ENCODE results near the gene PTCRA. TPM values are rescaled to one million over a fixed set of nuclear protein-coding genes. Genes with fewer than 3 reads are reported as not detected.

Gene PTCRA
- total RNA-seq, 4 donors from 2014 or later = not detected

DNA sequence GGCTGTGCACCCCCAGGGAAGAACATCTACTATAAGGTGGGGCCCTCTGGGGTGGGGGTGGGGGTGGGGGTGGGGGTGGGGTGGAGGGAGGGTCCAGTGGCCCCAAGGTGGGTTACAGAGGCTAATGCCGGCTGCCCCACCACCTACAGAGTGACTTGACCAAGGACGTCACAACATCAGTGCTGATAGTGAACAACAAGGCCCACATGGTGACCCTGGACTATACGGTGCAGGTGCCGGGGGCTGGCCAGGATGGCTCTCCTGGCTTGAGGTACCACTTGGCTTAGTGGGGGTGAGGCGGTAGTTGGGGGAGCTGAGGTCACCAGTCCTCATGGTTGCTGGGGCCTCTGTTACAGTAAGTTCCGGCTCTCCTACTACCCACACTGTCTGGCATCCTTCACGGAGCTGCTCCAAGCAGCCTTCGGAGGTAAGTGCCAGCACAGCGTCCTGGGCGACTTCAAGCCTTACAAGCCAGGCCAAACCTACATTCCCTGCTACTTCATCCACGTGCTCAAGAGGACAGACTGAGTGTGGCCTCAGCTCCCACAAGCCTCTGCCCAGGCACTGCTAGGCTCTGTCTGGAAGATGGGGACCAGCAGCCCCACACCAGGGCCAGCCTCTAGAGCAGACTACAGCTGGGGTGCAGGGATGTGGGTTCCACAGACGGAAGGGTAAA, 47.5 kb downstream of the PTCRA start:
- Histone ChIP-seq H3K4me1 (peaks cover 8 to 17% (median 13%) of the 10 kb centered on the region in 4 donors), H3K36me3 (peaks cover 0 to 15% (median 7%) of the 10 kb centered on the region in 4 donors), H3K27me3 (no peaks in the 10 kb centered on the region), H3K4me3 (no peak overlapping the region), H3K27ac (no peak overlapping the region), H3K9me3 (no peaks in the 10 kb centered on the region)
- no peak for DNase-seq
- no peak for TF ChIP-seq POLR2AphosphoS5 (IDR thresholded peaks at IDR 0.05)
- no peak for TF ChIP-seq CTCF (IDR thresholded peaks at IDR 0.05)
- no peak for TF ChIP-seq EP300 (IDR thresholded peaks at IDR 0.05; ENCODE audit: low read depth)
- TF ChIP-seq POLR2A (IDR thresholded peaks at IDR 0.05) = no peak
- 81% methylated on average over 12 of the region's 12 CpGs; no CpG with 5 or more reads in 1 of the 2 donors for WGBS, 2 donors (ENCODE audit: low coverage in 1 of 2)
- intact Hi-C loops (cut with DNase I; ENCODE audit: low total_unique reads) (no loop called here), in situ Hi-C loops (cut with MboI; ENCODE audit: low pct_ligation_motif_present in 1 of 4, low pct_unique_long_range_greater_than_20kb in 1 of 4, low sequenced_read_pairs in 3 of 4) (no loop called here)

GRCh38 chr6:42963855-42964605, 48.2 kb downstream of the PTCRA start:
- peak in 2 of 5 experiments; percentile 11 for TF ChIP-seq CTCF (IDR thresholded peaks at IDR 0.05)
- TF ChIP-seq POLR2AphosphoS5 (IDR thresholded peaks at IDR 0.05) = no peak
- no peak for TF ChIP-seq POLR2A (IDR thresholded peaks at IDR 0.05)
- TF ChIP-seq EP300 (IDR thresholded peaks at IDR 0.05; ENCODE audit: low read depth) = no peak
- Histone ChIP-seq H3K4me3 (no peak overlapping the region), H3K4me1 (peaks cover 8 to 17% (median 13%) of the 10 kb centered on the region in 4 donors), H3K9me3 (no peaks in the 10 kb centered on the region), H3K36me3 (peaks cover 0 to 15% (median 7%) of the 10 kb centered on the region in 4 donors), H3K27ac (no peak overlapping the region), H3K27me3 (no peaks in the 10 kb centered on the region)
- WGBS, 2 donors (ENCODE audit: low coverage in 1 of 2) = 91% methylated on average over 9 of the region's 9 CpGs; no CpG with 5 or more reads in 1 of the 2 donors
- in situ Hi-C loops (cut with MboI; ENCODE audit: low pct_ligation_motif_present in 1 of 4, low pct_unique_long_range_greater_than_20kb in 1 of 4, low sequenced_read_pairs in 3 of 4) = no loop called here
- DNase-seq = peak; percentile 27
- intact Hi-C loops (cut with DNase I; ENCODE audit: low total_unique reads) = no loop called here

DNA sequence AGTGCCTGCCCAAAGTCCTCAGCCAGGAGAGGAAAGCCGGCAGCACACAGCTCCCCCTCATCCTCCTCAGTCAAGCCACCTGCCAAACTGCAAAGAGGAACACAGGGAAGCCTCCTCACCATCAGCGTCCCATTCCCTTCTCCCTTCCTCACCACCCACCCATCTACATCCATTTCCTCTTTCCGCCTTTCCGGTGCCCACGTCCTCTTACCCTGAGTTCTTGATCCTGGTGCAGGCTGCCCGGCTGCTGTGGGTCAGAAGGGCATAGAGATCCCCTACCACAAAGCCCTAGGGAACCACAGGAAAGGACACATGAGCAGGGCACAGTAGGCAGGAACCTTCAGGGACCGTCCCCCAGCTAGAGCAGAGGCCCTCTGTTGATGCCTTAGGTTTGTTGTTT, 50.7 kb downstream of the PTCRA start:
- Histone ChIP-seq H3K27me3 (no peaks in the 10 kb centered on the region), H3K27ac (no peak overlapping the region), H3K9me3 (no peaks in the 10 kb centered on the region), H3K4me3 (no peak overlapping the region), H3K36me3 (peaks cover 0 to 15% (median 7%) of the 10 kb centered on the region in 4 donors), H3K4me1 (peaks cover 0 to 4% (median 0%) of the 10 kb centered on the region in 4 donors)
- 74% methylated on average over 7 of the region's 7 CpGs; no CpG with 5 or more reads in 1 of the 2 donors for WGBS, 2 donors (ENCODE audit: low coverage in 1 of 2)
- TF ChIP-seq POLR2A (IDR thresholded peaks at IDR 0.05) = no peak
- no peak for TF ChIP-seq POLR2AphosphoS5 (IDR thresholded peaks at IDR 0.05)
- no peak for TF ChIP-seq EP300 (IDR thresholded peaks at IDR 0.05; ENCODE audit: low read depth)
- TF ChIP-seq CTCF (IDR thresholded peaks at IDR 0.05) = no peak
- DNase-seq = no peak
- intact Hi-C loops (cut with DNase I; ENCODE audit: low total_unique reads) (no loop called here), in situ Hi-C loops (cut with MboI; ENCODE audit: low pct_ligation_motif_present in 1 of 4, low pct_unique_long_range_greater_than_20kb in 1 of 4, low sequenced_read_pairs in 3 of 4) (no loop called here)

GRCh38 chr6:42967228-42967627, 51.4 kb downstream of the PTCRA start:
- in situ Hi-C loops (cut with MboI; ENCODE audit: low pct_ligation_motif_present in 1 of 4, low pct_unique_long_range_greater_than_20kb in 1 of 4, low sequenced_read_pairs in 3 of 4) = no loop called here
- no peak overlapping the region for H3K4me3 ChIP-seq
- WGBS, 2 donors (ENCODE audit: low coverage in 1 of 2) = 96% methylated on average over 11 of the region's 11 CpGs; no CpG with 5 or more reads in 1 of the 2 donors
- DNase-seq = no peak
- peaks cover 0 to 15% (median 7%) of the 10 kb centered on the region in 4 donors for H3K36me3 ChIP-seq
- no peak for TF ChIP-seq POLR2A (IDR thresholded peaks at IDR 0.05)
- H3K27me3 ChIP-seq = no peaks in the 10 kb centered on the region
- H3K4me1 ChIP-seq = peaks cover 0 to 4% (median 0%) of the 10 kb centered on the region in 4 donors
- intact Hi-C loops (cut with DNase I; ENCODE audit: low total_unique reads) = no loop called here
- H3K9me3 ChIP-seq = no peaks in the 10 kb centered on the region
- no peak overlapping the region for H3K27ac ChIP-seq

Measured in transverse colon (tissue), 4 donors.